IMR-90 (cell line): ENCODE results near the gene AUTS2.

Experiments
- ELK1 ChIP-seq: fragments of 150-350 bp; IDR thresholded peaks from 2 replicates; pipeline ENCODE4 v1.6.1; 2016; ENCODE audit warnings: low read depth, mild to moderate bottlenecking, low read length, moderate library complexity, borderline replicate concordance
- POLR2A ChIP-seq: IDR thresholded peaks from 2 replicates; pipeline ENCODE4 v1.6.1; 2012; ENCODE audit warnings: mild to moderate bottlenecking, low read depth, low read length
- RCOR1 ChIP-seq: IDR thresholded peaks from 2 replicates; pipeline ENCODE4 v1.6.1; 2012; ENCODE audit warnings: mild to moderate bottlenecking, low read length, improper control_type of control experiment; ENCODE audit not compliant: insufficient replicate concordance
- SMC3 ChIP-seq: fragments of 150-350 bp; IDR thresholded peaks from 2 replicates; pipeline ENCODE4 v1.6.1; 2016; ENCODE audit warnings: low read depth, mild to moderate bottlenecking, antibody characterized with exemption, low read length, moderate library complexity
- TF ChIP-seq, protein P1 (sequence below): conservative IDR thresholded peaks from 2 replicates; pipeline ENCODE4 v1.5.1; 2012; ENCODE audit warnings: mild to moderate bottlenecking, low read depth, low read length, improper control_type of control experiment

GRCh38 chr7:69702357-69702756 is 104.1 kb downstream of the AUTS2 start:
- TF ChIP-seq SMC3 (no peak), ELK1 (no peak), POLR2A (no peak), RCOR1 (no peak)
- TF ChIP-seq, protein P1, sequence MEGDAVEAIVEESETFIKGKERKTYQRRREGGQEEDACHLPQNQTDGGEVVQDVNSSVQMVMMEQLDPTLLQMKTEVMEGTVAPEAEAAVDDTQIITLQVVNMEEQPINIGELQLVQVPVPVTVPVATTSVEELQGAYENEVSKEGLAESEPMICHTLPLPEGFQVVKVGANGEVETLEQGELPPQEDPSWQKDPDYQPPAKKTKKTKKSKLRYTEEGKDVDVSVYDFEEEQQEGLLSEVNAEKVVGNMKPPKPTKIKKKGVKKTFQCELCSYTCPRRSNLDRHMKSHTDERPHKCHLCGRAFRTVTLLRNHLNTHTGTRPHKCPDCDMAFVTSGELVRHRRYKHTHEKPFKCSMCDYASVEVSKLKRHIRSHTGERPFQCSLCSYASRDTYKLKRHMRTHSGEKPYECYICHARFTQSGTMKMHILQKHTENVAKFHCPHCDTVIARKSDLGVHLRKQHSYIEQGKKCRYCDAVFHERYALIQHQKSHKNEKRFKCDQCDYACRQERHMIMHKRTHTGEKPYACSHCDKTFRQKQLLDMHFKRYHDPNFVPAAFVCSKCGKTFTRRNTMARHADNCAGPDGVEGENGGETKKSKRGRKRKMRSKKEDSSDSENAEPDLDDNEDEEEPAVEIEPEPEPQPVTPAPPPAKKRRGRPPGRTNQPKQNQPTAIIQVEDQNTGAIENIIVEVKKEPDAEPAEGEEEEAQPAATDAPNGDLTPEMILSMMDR = no peak
